Neuron (in vitro differentiated cells): ENCODE measurements around the gene NYAP1.
"Not testable (repeated sequence)": the region's sequence is repeated elsewhere in the genome, so short reads cannot be mapped to it uniquely, and the experiment has no call there.

Experiments
- H2AFZ ChIP-seq: one replicate; pipeline ENCODE4 v1.6.1; 2013; ENCODE audit warnings: low read depth, mild to moderate bottlenecking, inconsistent platforms, low read length, moderate library complexity
- H3K27me3 ChIP-seq: one replicate; pipeline ENCODE4 v1.6.1; 2013; ENCODE audit warnings: low read length; ENCODE audit not compliant: insufficient read depth
- H3K36me3 ChIP-seq: one replicate; pipeline ENCODE4 v1.6.1; 2013; ENCODE audit warnings: low read length; ENCODE audit not compliant: insufficient read depth
- H3K4me1 ChIP-seq: one replicate; pipeline ENCODE4 v1.6.1; 2013; ENCODE audit warnings: low read length; ENCODE audit not compliant: insufficient read depth
- H3K4me3 ChIP-seq: 2 replicates; pipeline ENCODE4 v1.5.1; 2013; ENCODE audit warnings: mild to moderate bottlenecking, low read length, moderate library complexity
- H3K9me3 ChIP-seq: one replicate; pipeline ENCODE4 v1.6.1; 2013; ENCODE audit warnings: low read length

NYAP1 gene

DNA sequence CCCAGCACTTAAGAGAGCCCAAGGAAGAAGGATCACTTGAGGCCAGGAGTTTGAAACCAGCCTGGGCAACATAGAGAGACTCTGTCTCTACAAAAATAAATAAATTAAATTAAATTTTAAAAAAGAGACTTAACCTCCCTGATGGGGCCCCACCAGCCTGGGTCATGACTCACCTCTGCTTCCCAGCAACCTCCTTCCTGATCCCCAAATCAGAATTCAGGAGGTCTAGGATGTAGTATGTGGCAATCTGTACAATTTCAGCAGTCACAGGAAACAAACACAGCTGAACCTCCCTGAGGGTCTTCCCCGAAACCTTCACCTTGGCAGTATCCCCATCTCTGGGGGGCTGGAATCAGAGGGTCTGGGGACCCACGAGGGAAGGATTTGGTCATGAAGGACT lies 37.7 kb upstream of the NYAP1 start:
- Histone ChIP-seq H3K36me3 (no peaks in the 10 kb centered on the region), H3K4me3 (no peak overlapping the region), H3K27me3 (no peaks in the 10 kb centered on the region), H2AFZ (no peak overlapping the region), H3K9me3 (no peaks in the 10 kb centered on the region), H3K4me1 (peaks cover 18% of the 10 kb centered on the region)

DNA sequence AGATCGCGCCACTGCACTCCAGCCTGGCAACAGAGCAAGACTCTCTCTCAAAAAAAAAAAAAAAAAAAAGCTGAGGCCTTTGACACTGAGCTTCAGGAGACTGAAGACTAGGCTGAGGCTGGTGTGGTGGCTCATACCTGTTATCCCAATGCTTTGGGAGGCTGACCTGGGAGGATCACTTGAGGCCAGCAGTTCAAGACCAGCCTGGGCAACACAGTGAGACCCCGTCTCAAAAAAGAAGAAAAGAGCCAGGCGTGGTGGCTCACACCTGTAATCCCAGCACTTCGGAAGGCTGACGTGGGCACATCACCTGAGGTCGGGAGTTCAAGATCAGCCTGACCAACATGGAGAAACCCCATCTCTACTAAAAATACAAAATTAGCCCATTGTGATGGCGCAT lies 36.4 kb upstream of the NYAP1 start:
- H3K4me3 ChIP-seq, H3K36me3 ChIP-seq, H3K27me3 ChIP-seq, H2AFZ ChIP-seq, H3K9me3 ChIP-seq: not testable (repeated sequence)
- peaks cover 18% of the 10 kb centered on the region for H3K4me1 ChIP-seq

DNA sequence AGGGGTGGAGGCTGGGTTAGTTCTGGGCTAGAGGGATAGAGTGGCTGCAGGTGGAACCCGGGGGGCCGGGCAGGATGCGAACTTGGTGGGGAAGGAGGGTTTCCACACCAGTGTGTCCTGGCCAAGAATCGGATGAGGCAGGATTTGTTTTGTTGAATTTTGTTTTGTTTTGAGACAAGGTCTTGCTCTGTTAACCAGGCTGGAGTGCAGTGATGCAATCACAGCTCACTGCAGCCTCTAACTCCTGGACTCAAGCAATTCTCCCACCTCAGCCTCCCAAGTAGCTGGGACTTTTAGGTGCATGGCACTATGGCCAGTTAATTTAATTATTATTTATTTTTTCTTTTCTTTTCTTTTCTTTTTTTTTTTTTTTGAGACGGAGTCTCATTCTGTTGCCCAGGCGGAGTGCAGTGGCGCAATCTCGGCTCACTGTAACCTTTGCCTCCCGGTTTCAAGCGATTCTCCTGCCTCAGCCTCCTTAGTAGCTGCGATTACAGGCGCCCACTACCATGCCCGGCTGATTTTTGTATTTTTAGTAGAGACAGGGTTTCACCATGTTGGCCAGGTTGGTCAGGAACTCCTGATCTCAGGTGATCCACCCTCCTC lies 34.4 kb upstream of the NYAP1 start:
- no peak overlapping the region for H2AFZ ChIP-seq
- no peak overlapping the region for H3K4me3 ChIP-seq
- H3K4me1 ChIP-seq = peaks cover 15% of the 10 kb centered on the region
- no peaks in the 10 kb centered on the region for H3K27me3 ChIP-seq
- H3K9me3 ChIP-seq = no peaks in the 10 kb centered on the region
- H3K36me3 ChIP-seq = no peaks in the 10 kb centered on the region

DNA sequence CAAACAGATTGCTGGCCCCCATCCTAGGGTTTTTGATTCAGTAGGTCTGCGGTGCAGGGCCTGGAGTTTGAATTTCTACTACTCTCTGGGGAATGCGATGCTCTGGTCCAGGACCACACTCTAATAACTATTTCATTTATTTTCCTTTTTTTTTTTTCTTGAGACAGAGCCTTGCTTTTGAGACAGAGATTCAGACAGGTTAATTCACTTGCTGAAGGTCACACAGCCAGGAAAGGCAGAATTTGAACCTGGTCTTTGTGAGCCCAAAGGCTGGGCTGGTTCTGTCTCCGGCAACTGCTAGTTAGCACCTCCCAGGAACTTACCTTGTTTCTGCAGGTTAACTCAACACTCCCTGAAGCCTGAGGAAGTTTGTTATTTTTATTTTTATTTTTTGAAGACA lies 31.2 kb upstream of the NYAP1 start:
- no peaks in the 10 kb centered on the region for H3K27me3 ChIP-seq
- H3K9me3 ChIP-seq = no peaks in the 10 kb centered on the region
- no peaks in the 10 kb centered on the region for H3K4me1 ChIP-seq
- H2AFZ ChIP-seq = no peak overlapping the region
- no peak overlapping the region for H3K4me3 ChIP-seq
- no peaks in the 10 kb centered on the region for H3K36me3 ChIP-seq

DNA sequence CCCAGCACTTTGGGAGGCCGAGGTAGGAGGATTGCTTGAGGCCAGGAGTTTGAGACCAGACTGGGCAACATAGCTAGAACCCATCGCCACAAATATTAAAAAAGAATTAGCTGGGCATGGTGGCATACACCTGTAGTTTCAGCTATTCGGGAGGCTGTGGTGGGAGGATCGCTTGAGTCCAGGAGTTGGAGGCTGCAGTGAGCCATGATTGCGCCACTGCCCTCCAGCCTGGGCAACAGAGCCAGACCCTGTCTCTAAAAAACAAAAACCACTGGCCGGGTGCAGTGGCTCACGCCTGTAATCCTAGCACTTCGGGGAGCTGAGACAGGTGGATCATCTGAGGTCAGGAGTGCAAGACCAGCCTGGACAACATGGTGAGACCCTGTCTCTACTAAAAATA lies 29.9 kb upstream of the NYAP1 start:
- H3K27me3 ChIP-seq, H3K36me3 ChIP-seq, H2AFZ ChIP-seq, H3K4me1 ChIP-seq, H3K9me3 ChIP-seq, H3K4me3 ChIP-seq: not testable (repeated sequence)

DNA sequence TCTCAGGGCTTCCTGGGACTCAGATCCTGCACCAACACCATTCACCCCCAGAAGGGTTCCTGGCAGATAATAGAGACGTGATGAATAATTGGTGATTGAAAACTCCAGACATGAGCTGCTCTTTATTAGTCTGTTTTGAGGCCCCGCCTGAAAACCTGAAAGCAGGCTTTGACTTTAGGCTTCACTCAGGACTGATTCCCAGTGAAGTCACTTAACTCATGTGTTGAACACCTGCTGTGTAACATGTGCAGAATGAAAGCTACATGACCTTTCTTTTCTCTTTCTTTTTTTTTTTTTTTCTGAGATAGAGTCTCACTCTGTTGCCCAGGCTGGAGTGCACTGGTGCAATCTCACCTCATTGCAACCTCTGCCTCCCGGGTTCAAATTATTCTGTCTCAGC lies 28.5 kb upstream of the NYAP1 start:
- no peaks in the 10 kb centered on the region for H3K4me1 ChIP-seq
- no peak overlapping the region for H3K4me3 ChIP-seq
- no peaks in the 10 kb centered on the region for H3K9me3 ChIP-seq
- no peaks in the 10 kb centered on the region for H3K36me3 ChIP-seq
- no peak overlapping the region for H2AFZ ChIP-seq
- no peaks in the 10 kb centered on the region for H3K27me3 ChIP-seq

DNA sequence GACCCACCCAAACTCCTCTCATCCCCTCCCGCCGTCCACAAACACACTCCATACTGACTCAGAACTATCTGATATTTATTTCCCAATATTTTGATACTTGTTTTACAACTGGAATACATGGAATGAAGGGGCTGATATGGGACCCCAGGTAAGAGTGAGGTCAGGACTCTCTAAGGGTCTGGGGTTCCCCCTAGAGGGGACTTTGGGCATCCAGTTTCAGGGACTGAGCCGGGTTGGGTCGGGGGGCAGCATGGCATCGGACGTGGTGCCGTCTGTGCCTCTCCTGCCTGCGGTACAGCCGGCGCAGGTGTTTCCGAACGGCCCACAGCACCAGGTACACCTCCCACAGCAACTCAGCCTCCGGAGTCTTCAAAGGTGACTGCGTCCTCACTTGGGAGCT lies 27.2 kb upstream of the NYAP1 start:
- H3K4me1 ChIP-seq = no peaks in the 10 kb centered on the region
- peaks cover 2% of the 10 kb centered on the region for H3K36me3 ChIP-seq

DNA sequence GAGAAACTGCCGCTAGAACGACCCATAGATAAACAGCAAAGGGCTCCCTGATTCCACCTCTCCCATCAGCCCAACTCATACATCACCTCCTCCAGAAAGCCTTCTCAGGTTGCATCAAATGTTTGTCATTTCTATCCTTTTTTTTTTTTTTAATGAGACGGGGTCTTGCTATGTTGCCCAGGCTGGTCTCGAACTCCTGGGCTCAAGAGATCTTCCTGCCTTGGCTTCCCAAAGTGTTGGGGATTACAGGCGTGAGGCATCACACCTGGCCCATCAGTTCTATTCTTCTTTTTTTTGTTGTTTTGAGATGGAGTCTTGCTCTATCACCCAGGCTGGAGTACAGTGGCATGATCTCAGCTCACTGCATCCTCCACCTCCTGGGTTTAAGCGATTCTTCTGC lies 26.7 kb upstream of the NYAP1 start:
- no peaks in the 10 kb centered on the region for H3K9me3 ChIP-seq
- peaks cover 2% of the 10 kb centered on the region for H3K36me3 ChIP-seq
- H3K27me3 ChIP-seq = no peaks in the 10 kb centered on the region
- H3K4me1 ChIP-seq = no peaks in the 10 kb centered on the region
- H2AFZ ChIP-seq = no peak overlapping the region
- no peak overlapping the region for H3K4me3 ChIP-seq

More for the DNA sequence above, 27.2 kb upstream of the NYAP1 start:
- Histone ChIP-seq H3K4me3 (no peak overlapping the region), H2AFZ (no peak overlapping the region), H3K9me3 (no peaks in the 10 kb centered on the region), H3K27me3 (no peaks in the 10 kb centered on the region)

DNA sequence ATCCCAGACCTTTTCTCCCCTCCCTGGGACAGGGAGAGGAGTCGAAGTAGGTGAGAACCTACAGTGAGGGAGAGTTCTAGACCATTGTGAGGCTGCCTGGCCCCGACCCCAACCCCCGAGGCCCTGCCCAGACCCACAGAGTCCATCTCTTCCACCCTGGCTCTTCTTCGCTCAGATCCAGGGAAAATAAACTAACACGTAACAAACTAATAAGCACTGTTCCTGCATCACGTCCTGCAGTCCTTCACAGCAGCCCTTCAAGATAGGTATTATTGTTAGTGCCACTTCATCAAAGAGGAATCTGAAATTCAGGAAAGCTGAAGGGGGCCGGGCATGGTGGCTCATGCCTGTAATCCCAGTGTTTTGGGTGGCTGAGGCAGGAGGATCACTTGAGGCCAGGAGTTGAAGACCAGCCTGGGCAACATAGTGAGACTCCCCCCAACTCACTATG lies 19.5 kb upstream of the NYAP1 start, which contains the start of gene SPACDR:
Gene SPACDR (minus strand): TSS at position 51 of the 451 bp plus-strand sequence. CDS start 235 bp downstream, outside the sequence.
- Histone ChIP-seq H2AFZ (no peak within 1 kb of the TSS), H3K4me1 (no peaks in the 10 kb centered on the region), H3K36me3 (peaks cover 4% of the 10 kb centered on the region), H3K27me3 (no peaks in the 10 kb centered on the region), H3K9me3 (no peaks in the 10 kb centered on the region), H3K4me3 (no peak within 1 kb of the TSS)

DNA sequence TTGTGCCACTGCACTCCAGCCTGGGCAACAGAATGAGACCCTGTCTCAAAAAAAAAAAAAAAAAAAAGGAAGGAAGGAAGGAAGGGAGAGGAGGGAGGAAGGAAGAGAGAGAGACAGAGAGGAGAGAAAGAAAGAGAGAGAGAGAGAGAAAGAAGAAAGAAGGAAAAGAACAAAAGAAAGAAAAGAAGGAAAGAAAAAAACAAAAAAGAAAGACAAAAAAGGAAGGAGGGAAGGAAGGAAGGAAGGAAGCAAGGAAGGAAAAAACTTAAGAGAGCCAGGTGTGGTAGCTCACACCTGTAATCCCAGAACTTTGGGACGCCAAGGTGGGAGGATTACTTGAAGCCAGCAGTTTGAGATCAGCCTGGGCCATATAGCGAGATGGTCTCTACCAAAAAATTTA lies 18.9 kb upstream of the NYAP1 start:
- Histone ChIP-seq H3K9me3 (no peaks in the 10 kb centered on the region), H3K27me3 (no peaks in the 10 kb centered on the region), H2AFZ (no peak overlapping the region), H3K4me3 (no peak overlapping the region), H3K36me3 (peaks cover 4% of the 10 kb centered on the region), H3K4me1 (no peaks in the 10 kb centered on the region)

DNA sequence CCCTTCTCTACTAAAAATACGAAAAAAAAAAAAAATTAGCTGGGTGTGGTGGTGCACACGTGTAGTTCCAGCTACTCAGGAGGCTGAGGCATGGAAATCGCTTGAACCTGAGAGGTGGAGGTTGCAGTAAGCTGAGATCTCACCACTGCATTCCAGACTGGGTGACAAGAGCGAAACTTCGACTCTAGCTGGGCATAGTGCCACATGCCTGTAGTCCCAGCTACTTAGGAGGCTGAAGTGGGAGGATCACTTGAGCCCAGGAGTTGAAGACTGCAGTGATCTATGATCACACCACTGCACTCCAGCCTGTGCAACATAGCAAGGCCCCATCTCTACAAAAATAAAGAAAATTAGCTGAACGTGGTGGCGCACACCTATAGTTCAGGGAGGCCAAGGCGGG lies 18.4 kb upstream of the NYAP1 start:
- Histone ChIP-seq H3K4me3 (no peak overlapping the region), H2AFZ (no peak overlapping the region), H3K9me3 (no peaks in the 10 kb centered on the region), H3K27me3 (no peaks in the 10 kb centered on the region), H3K36me3 (peaks cover 4% of the 10 kb centered on the region), H3K4me1 (no peaks in the 10 kb centered on the region)

DNA sequence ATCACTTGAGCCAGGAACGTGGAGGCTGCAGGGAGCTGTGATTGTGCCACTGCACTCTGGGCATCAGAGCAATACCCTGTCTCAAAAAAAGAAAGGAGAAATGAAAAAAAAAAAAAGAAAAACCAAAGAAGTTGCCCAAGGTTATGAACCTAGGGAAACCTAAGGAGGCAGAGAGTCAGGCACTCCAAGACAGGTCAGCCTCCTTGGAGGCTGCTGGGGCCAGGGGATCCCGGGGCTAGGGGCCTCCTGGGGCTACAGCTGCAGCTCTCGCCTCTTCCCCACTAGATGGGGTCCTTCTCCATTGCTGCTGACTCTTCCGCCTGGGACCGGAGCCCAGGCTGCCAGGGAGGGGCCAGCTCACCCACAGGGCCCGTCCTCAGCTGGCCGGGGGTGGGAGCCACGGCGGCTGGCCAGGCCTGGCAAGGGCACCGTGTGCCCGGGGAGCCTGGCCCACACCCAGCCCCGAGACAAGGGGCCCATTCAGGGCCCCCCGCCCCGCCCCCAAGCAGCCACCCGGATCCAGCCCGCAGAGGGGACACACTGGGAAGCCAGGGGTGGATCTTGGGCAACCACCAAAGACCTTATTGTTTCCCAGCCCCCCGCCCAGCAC lies 17.9 kb upstream of the NYAP1 start:
- no peaks in the 10 kb centered on the region for H3K4me1 ChIP-seq
- H3K36me3 ChIP-seq = peaks cover 2% of the 10 kb centered on the region
- H3K9me3 ChIP-seq = no peaks in the 10 kb centered on the region
- no peak overlapping the region for H2AFZ ChIP-seq
- no peak overlapping the region for H3K4me3 ChIP-seq
- H3K27me3 ChIP-seq = no peaks in the 10 kb centered on the region

DNA sequence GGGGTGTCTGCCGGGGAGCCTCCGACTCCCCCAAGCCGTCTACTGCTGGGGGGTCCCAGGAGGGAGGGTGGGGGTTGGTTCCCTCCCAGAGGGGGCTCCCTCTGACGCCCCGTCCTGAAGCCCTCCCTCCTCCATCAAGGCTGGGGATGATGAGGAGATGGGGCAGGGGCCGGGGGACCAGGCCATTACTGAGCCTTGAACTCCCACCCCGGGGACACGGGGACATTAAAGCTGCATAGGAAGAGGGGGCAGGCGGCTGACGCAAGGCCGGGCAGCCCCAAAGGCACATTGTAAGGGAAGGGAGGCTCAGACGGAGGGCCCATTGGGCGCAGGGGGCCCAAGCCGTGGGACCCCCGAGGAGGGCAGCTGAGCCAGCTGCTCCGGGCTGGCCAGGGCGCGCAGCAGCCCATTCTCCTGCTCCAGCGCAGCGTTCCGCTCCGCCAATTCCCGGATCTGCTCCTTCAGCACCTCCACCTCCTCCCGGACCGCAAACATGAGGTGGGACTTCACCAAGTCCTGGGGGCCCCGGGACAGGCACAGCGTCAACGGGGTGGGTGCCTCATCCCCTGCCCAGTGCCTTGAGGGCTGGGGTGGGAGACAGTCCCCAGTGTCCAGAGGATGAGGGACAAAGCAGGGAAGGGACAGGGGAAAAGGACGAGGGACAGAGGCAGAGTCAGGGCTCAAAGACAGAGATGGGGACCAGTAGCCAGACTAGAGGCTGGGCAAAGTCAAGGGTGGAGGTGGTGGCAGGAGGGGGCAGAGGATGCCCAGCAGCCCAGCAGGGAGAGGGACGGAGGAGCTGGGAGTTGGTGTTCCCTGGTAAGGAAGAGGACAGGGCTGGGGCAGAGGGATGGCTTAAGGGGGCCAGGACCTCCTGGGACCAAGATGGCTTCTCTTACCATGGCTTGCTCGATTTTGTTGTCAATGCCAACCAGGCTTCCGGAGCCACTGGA lies 16.8 kb upstream of the NYAP1 start:
- H3K4me3 ChIP-seq = no peak overlapping the region
- no peaks in the 10 kb centered on the region for H3K9me3 ChIP-seq
- no peaks in the 10 kb centered on the region for H3K27me3 ChIP-seq

More for the DNA sequence above, 16.8 kb upstream of the NYAP1 start:
- H3K4me1 ChIP-seq = no peaks in the 10 kb centered on the region
- H2AFZ ChIP-seq = no peak overlapping the region
- H3K36me3 ChIP-seq = peaks cover 5% of the 10 kb centered on the region
